Measurements from ENCODE around the gene MRPL28. TPM values are rescaled to one million over a fixed set of nuclear protein-coding genes. Genes with fewer than 3 reads are reported as not detected.

The MRPL28 gene
- total RNA-seq, 1 experiment from 2014 or later, result 140 TPM

- Histone ChIP-seq H3K36me3 (ENCODE audit: control insufficient read depth, insufficient read depth, low read length) (no peaks in the 10 kb centered on the region), H3K27me3 (ENCODE audit: control insufficient read depth, insufficient read depth, low read length) (no peaks in the 10 kb centered on the region), H3K27ac (ENCODE audit: low read length) (no peak overlapping the region), H3K4me1 (ENCODE audit: control insufficient read depth, insufficient read depth, low read length) (peaks cover 8% of the 10 kb centered on the region), H3K4me3 (ENCODE audit: low read depth in 2 of 2, low read length in 2 of 2) (no peak overlapping the region), H3K9me3 (ENCODE audit: control insufficient read depth, insufficient read depth, low read depth, low read length) (no peaks in the 10 kb centered on the region)
- intact Hi-C loops (cut with micrococcal nuclease; ENCODE audit: unreplicated experiment), result no loop called here
- in situ Hi-C loops (cut with HindIII; ENCODE audit: low pct_unique_long_range_greater_than_20kb, low sequenced_read_pairs), result no loop called here
- ChIA-PET POLR2A (interaction anchor here (0.6 kb wide), 1 partner anchor 116 kb away, joined by 11 read pairs; no protein-coding TSS in a partner anchor), CTCF (no interaction called here)
- DNase-seq (ENCODE audit: low read depth, low spot score), result no peak
- TF ChIP-seq TCF7L2 (IDR thresholded peaks at IDR 0.05; ENCODE audit: low read depth, low read length) (no peak), POLR2AphosphoS5 (IDR thresholded peaks at IDR 0.05; ENCODE audit: low read depth, low read length) (no peak), SIN3A (IDR thresholded peaks at IDR 0.05; ENCODE audit: borderline replicate concordance, insufficient read depth, low read depth, low read length) (no peak), CTCF (IDR thresholded peaks at IDR 0.05) (no peak), REST (IDR thresholded peaks at IDR 0.05; ENCODE audit: insufficient read depth in 1 of 2, low read depth in 2 of 2, low read length in 1 of 2) (no peak)
- no peak for ATAC-seq
- no TSS peak for BruUV-seq (replicated peaks)
Measured at GRCh38 chr16:354971-355461, 15.3 kb downstream of the MRPL28 start.

GRCh38 chr16:354291-354881 is 16.0 kb downstream of the MRPL28 start:
- Histone ChIP-seq H3K4me1 (ENCODE audit: control insufficient read depth, insufficient read depth, low read length) (peaks cover 8% of the 10 kb centered on the region), H3K9me3 (ENCODE audit: control insufficient read depth, insufficient read depth, low read depth, low read length) (no peaks in the 10 kb centered on the region), H3K4me3 (ENCODE audit: low read depth in 2 of 2, low read length in 2 of 2) (no peak overlapping the region), H3K27ac (ENCODE audit: low read length) (no peak overlapping the region), H3K36me3 (ENCODE audit: control insufficient read depth, insufficient read depth, low read length) (no peaks in the 10 kb centered on the region), H3K27me3 (ENCODE audit: control insufficient read depth, insufficient read depth, low read length) (no peaks in the 10 kb centered on the region)
- ChIA-PET CTCF (interaction anchor here (1.0 kb wide), 1 partner anchor 8 kb away, joined by 3 read pairs; no protein-coding TSS in a partner anchor), POLR2A (no interaction called here)
- DNase-seq (ENCODE audit: low read depth, low spot score) (no peak), ATAC-seq (no peak)
- intact Hi-C loops (cut with micrococcal nuclease; ENCODE audit: unreplicated experiment) (no loop called here), in situ Hi-C loops (cut with HindIII; ENCODE audit: low pct_unique_long_range_greater_than_20kb, low sequenced_read_pairs) (no loop called here)
- BruUV-seq (replicated peaks), result no TSS peak
- TF ChIP-seq CTCF (IDR thresholded peaks at IDR 0.05) (no peak), SIN3A (IDR thresholded peaks at IDR 0.05; ENCODE audit: borderline replicate concordance, insufficient read depth, low read depth, low read length) (no peak), POLR2AphosphoS5 (IDR thresholded peaks at IDR 0.05; ENCODE audit: low read depth, low read length) (no peak), TCF7L2 (IDR thresholded peaks at IDR 0.05; ENCODE audit: low read depth, low read length) (no peak)
